GM19463 (cell line): Measurements from ENCODE around the gene CCDC93.
"Not testable (repeated sequence)": the region's sequence is repeated elsewhere in the genome, so short reads cannot be mapped to it uniquely, and the experiment has no call there.

Experiments
- ATAC-seq: cut with Tn5 transposase; IDR thresholded peaks from one replicate; pipeline ENCODE4 v1.9.1; 2021; ENCODE audit warnings: mild to moderate bottlenecking, moderate library complexity; ENCODE audit not compliant: unreplicated experiment

The CCDC93 gene

GRCh38 chr2:118046634-118047210 is 32.9 kb upstream of the CCDC93 start:
- no peak for ATAC-seq

GRCh38 chr2:118045286-118045685 is 31.4 kb upstream of the CCDC93 start:
- no peak for ATAC-seq

GRCh38 chr2:118044854-118045253 is 31.0 kb upstream of the CCDC93 start:
- no peak for ATAC-seq

DNA sequence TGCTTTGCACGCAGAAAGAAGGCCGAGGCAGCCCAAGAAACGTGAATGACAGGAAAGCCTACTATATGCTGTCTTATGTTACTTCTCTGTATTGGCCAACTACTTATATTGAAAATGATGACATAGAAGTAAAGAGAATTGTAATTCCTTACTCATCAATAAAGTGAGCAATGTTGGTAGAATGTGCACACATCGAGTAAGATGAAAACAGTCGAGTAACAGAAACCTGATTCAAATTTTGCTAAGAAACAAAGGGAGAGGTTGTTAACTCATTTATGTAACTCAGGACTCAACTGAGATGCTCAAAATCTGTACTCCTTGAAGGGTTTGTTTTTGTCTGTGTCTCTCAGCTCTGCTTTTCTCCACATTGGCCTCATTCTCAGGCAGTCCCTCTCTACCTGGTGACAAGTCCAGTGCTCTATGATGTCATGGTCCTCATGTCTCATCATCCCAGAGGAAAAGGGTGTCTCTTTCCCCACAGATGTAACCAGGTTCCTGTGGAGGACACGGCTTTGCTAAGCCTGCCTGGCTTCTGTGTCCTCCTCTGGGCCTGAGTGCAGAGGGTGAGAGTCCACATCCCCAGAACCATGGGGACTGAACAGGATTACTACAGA is 30.3 kb upstream of the CCDC93 start:
- ATAC-seq = no peak

DNA sequence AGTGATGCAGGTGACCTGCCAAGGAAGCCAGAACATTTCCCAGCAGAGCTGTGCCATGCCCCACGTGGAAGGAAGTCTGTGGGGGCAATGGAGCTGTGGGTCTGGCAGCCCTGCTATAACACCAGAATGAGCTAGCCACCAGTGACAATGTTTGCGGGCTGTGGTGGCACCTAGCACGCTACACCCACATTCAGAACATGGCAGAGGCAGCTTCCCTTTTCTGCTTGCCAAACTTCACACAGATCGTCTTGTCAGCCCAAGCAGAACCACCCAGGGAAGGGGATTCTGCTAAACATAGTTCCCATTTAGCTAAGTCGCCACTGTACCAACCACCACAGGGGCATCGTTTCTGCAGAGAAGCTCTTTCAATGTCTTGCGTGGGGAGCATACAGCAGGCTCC is 27.0 kb upstream of the CCDC93 start:
- ATAC-seq = no peak

- ATAC-seq = peak; percentile 92
These were observed 18.5 kb upstream of the CCDC93 start for GRCh38 chr2:118032169-118033013.

DNA sequence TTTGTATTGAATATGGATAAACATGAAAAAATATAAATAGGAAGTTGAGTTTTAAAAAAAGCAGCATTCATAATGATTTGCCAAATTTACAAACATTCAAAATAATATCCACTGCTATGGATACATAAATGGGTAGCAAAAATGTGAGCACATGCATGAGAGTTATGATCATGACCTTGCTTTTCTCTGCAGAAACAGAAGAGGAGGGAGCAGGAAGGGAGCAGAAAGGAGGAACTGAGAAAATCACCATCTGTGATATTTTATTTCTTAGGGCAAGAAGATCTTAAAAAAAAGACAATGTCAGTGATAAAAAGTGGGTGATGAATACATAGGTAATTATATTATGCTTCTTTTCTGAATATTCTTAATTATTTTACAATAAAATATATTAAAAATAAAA is 17.7 kb upstream of the CCDC93 start:
- ATAC-seq = no peak

- ATAC-seq = no peak
These were observed 15.2 kb upstream of the CCDC93 start for GRCh38 chr2:118029025-118029424.

- no peak for ATAC-seq
These were observed 7.5 kb upstream of the CCDC93 start for GRCh38 chr2:118021356-118021755.

DNA sequence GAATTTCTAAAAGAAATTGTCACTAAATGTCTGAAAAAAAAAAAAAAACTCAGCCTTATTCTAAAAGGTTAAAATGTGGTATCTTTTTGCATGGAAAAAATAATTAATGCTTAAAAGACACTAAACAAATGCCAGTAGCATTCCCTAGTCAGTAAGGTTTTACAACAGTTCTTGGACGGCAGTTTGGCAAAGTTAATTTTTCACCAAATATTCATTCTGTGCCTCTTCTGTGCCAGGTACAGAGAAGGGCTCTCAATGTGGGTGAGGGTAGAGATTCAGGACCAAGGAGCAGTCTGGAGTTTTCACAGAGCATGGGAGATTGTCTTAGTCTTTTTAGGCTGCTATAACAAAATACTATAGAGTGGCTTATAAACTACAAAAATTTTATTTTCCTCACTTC is 6.0 kb upstream of the CCDC93 start:
- no peak for ATAC-seq

DNA sequence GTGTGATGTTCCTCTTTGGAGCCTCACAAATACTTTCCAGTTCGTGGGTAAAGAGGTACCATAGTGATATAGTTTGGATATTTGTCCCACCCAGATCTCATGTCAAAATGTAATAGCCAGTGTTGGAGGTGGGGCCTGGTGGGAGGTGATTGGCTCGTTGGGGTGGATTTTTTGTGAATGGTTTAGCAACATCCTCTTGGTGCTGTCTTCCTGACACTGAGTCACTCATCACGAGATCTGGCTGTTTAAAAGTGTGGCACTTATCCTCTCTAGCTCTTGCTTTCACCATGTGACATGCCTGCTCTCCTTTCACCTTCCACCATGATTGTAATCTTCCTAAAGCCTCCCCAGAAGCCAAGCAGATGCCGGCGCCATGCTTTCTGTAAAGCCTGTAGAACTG is 3.0 kb upstream of the CCDC93 start:
- no peak for ATAC-seq

DNA sequence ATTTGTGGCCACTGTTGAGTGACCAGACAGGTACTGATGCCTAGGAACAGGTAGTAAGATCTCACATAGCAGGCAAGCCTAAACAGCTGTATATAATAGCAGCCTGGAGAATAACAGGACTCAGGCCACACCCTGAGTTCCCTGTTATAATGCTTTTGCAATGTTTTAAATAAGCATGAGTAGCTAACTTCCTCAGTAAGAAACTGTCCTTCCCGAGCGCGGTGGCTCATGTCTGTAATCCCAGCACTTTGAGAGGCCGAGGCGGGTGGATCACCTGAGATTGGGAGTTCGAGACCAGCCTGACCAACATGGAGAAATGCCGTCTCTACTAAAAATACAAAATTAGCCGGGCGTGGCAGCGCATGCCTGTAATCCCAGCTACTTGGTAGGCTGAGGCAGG is 1.9 kb upstream of the CCDC93 start:
- not testable (repeated sequence) for ATAC-seq

DNA sequence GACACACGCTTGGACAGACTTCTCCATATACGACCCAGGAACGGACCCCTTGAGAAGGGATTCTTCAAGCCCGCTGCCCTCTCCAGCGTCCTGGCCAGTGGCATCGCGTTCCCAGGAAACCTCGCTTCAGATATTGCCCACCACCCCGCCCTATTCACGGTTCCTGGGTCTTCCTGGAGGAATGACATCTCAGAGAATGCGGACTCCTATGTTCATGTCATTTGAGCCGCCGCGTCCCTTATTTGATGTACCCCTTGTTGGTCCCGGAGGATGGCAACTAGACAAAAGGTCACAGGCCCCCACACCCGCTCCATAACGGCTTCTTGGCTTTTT is 588 bp upstream of the CCDC93 start:
- no peak for ATAC-seq

- peak; percentile 25 for ATAC-seq
These were observed 598 bp downstream of the CCDC93 start for GRCh38 chr2:118013221-118013723.

GRCh38 chr2:118012778-118013177 is 1.1 kb downstream of the CCDC93 start:
- ATAC-seq = no peak

GRCh38 chr2:118010473-118010872 is 3.4 kb downstream of the CCDC93 start:
- ATAC-seq = no peak

DNA sequence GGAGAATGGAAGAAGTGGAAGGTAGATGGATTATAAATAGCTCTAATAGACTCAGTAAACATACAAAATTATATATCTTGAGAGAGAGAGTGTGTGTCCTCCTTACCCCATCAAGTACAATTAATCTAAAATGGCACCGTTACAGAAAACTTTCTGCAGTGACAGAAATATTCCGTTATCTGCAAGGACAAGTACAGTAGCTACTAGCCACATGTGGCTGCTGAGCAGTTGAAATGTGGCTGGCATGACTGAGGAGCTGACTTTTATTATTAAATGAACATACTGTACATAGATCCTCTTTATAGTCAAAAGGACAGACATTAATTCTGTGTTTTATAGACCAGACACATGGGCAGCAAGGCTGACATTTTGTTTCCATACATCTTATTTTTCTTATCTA is 7.0 kb downstream of the CCDC93 start:
- no peak for ATAC-seq

DNA sequence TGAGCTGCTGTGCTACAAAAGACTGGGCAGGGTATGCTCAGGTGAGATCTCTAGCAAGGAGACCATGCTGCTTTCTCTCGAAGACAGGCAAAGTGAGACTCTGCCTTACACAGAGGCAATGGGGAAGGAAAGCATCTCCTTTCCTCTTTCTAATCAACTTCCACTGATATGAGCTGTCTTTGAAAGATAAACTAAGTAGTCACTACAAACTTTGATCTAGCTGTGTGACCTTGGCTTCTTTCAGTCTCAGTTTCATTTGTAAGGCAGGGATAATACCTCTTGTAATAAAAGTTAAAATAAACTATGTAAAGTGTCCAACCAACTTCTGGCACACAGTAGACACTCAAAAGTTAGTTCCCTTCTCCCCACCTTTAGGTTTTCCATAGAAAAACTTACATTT is 7.5 kb downstream of the CCDC93 start:
- ATAC-seq = no peak

- peak; percentile 99 for ATAC-seq
These were observed 10.5 kb downstream of the CCDC93 start for GRCh38 chr2:118003396-118003824.

GRCh38 chr2:118000041-118000440 is 13.8 kb downstream of the CCDC93 start:
- no peak for ATAC-seq

DNA sequence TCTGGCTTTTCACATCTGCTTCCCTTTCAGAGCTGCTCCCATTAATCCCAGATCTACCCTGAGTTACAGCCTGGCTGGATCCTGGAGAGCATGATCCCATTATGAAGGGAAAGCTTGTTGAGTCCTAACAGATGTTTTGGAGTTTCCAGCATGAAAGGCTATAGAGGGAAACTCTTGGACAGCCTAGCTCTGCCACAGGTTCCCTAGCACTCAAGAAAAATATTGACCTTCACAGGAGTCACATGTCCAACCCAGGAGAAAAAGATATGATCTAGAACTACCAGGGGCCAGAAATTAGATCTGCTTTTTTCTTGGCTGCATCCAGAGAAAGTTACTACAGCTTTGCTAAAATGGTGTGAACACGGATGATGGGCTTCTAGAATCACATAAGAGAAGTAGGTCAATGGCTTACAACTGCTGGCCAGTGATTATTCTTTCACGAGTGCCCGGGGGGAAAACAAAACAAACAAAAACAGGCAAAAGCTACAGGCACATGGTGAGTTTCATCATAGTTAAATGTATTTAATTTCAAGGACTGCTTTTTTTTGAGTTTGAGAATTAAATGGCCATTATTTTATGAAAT is 15.9 kb downstream of the CCDC93 start:
- no peak for ATAC-seq

DNA sequence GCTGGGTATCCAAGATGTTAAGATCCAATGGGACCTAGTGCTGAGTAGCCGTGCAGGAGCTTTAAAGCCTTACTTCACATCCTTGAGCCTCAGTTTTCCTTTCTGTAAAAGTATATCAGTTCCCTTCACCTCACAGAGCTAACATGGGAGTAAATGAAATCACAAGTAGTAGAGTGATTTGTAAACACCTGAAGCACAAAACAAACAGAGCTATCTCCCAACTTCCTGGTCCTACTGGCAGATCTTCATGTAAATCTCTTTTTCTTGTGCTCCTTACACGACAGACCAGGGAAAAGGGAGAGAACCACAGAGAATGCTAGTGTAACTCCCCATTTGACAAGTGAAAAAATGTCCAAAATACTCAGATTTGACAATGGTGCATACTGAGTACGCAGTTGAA is 17.3 kb downstream of the CCDC93 start:
- ATAC-seq = no peak
